Measurements from ENCODE around the gene TMEM14C.

Gene TMEM14C

GRCh38 chr6:10722820-10723566 lies at the start of gene TMEM14C:
TSS of gene TMEM14C (plus strand) at chr6:10723070. CDS start at chr6:10724614, 1,544 bp downstream.
- DNase-seq (ENCODE audit: low read depth in 2 of 2), result peak; percentile 58 to 61

GRCh38 chr6:10676403-10676802 lies 46.5 kb upstream of the TMEM14C start:
- no peak for DNase-seq (ENCODE audit: low read depth in 2 of 2)

DNA sequence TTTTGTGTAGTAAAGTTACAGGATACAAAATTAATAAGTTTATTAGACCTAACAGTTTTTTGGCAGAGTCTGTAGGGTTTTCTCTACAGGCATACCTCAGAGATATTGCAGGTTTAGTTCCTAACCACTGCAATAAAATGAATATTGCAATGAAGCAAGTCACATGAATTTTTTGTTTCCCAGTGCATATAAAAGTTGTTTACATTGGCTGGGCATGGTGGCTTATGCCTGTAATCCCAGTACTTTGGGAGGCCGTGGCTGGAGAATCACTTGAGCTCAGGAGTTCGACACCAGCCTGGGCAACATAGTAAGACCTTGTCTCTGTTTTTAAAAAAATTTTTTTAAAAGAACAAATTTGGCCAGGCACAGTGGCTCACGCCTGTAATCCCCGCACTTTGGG lies 44.4 kb upstream of the TMEM14C start:
- DNase-seq (ENCODE audit: low read depth in 2 of 2), result no peak

- no peak for DNase-seq (ENCODE audit: low read depth in 2 of 2)
These were observed 41.1 kb upstream of the TMEM14C start for GRCh38 chr6:10681795-10682194.

DNA sequence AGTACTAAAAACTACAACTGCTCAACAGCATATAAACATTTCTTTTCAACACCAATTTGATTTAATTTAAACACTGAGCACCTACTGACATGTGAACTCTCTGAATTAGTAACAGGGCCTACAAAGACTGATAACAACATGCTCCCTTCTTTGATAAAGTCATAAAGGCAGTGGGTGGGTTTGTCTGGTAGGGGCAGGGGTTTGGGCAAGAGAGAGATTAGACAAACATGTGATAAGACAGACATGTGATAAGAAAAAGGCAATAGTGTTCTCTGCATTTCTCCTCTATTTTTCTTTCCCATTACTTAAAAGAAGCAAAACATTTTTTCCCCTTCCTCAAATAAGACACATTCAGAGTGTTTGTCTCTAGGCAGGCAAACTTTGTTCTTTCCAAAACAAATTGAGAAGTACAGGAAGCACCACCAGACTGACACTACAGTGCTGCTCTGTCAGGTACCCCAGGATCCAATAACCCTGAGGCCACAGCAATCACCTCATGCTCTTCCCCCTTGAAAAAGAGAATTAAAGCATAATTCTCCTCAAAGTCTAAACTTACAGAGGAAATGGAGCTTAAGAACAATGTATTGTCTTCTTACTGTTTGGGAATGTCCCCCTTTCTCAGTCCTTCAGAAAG lies 40.4 kb upstream of the TMEM14C start:
- DNase-seq (ENCODE audit: low read depth in 2 of 2), result no peak

GRCh38 chr6:10684618-10685017 lies 38.3 kb upstream of the TMEM14C start:
- DNase-seq (ENCODE audit: low read depth in 2 of 2), result no peak

GRCh38 chr6:10685092-10685915 lies 37.6 kb upstream of the TMEM14C start:
- DNase-seq (ENCODE audit: low read depth in 2 of 2), result no peak

GRCh38 chr6:10686901-10687300 lies 36.0 kb upstream of the TMEM14C start:
- no peak for DNase-seq (ENCODE audit: low read depth in 2 of 2)

DNA sequence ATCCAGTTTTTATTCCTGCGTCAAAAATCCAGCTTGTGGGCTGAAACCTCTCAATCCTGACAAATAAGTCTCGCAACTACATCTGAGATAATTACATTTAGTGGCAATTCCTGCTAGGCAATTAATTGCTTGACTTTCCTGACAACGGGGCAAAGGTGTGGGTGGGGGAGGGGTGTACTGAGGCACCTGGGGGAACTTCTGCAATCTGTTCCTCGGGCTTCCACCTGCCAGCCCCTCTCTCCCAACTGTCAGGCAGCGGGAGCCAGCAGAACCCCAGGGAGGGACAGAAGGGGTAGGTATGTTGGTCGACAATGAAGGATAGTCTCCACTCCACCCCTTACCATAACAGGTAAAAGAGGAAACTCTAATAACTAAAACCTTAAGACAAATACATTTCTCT lies 35.3 kb upstream of the TMEM14C start:
- DNase-seq (ENCODE audit: low read depth in 2 of 2), result no peak

DNA sequence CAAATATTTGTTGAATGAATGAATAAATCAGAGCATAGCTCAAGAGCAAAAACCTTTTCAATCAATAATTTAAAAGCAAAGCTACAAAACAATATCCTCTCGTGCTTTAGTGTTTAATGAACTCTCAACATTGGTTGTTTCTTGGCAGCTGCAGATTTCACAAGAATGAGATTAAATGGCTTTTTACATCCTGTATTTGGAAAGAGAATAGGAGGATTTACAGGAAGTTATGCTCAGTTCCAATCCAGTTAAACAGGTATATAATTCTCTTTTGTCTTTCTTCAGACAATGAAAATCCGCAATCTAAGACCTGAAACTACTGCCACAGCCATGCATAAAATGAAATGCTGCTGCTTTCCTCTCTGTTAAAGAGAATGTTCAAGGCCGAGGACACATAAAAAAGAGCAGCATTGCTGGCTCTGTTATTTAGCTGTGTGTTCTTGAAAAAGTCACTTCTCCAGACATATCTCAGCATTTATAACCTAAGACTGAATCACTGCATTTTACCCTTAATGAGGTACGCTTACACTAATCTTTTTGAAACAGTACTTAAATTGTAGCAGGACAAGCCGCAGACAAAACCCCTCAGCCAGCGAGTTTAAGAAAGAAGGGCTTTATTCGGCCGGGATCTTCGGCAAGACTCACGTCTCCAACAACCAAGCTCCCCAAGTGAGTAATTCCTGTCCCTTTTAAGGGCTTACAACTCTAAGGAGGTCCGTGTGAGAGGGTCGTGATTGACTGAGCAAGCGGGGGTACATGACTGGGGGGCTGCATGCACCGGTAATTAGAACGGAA lies 32.0 kb upstream of the TMEM14C start:
- no peak for DNase-seq (ENCODE audit: low read depth in 2 of 2)

DNA sequence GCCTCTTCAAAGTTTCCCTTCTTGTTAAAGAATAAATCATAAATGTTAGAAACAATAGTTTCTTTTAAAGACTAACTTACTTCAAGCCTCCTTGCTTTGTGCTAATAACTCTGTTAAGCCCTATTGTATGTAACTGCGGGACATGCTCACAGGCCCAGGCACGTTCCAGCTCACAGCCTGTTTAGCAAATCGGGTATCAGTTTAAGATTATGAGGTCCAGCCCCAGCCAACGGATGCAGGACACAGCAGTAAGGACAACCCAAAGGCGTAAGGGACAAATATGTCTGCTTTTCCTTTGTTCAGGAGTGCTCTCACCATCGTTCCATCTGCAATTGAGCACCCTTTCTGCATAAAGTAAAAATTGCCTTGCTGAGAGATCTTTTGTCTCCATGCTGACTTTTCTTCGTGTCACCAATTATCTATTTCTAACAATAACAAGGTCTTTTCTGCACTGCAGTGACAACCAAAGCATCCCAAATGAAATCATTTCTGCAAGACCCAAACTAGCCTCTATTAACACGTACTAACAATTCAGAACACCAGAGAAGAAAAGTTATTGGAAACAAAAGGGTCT lies 29.8 kb upstream of the TMEM14C start:
- no peak for DNase-seq (ENCODE audit: low read depth in 2 of 2)

DNA sequence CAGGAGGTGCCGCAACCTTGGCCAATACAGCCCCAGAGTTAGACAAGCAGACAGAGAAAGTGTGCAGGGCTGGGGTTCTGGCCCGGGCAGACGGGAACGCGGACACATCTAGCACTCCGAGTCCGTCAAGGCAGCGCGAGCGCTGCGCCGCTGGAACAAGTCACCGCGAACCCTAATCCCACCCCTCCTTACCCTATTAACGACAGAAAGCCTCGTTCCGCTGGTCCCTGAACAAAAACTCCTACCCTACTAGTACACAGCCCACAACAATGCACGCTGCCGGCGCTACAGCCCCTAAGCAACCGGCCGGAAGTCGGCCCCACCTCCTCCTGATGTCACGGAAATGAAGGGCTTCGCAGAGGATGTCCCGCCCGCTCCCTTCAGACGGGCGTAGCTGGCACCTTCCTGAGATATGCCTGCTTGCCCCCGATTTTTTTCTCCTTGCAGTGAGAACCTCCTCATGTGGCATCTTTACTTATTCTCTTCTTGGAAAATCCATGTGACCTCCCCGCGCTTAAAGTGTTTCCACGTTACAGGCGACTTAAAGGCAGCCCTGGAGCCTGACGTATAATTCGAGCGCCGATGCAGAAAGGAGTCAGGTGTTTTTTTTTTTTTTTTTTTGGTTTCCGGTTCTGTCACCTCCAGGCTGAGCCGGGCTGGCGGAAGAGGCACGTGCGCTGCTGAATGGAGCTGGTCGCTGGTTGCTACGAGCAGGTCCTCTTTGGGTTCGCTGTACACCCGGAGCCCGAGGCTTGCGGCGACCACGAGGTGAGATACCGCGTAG lies 28.4 kb upstream of the TMEM14C start, which contains the start of the genes C6orf52 and PAK1IP1:
C6orf52 (minus strand) TSS at position 315 of the 784 bp plus-strand sequence. CDS start 7,066 bp downstream, outside the sequence.
PAK1IP1 (plus strand) TSS at position 671 of the 784 bp plus-strand sequence; CDS start at position 685, 14 bp downstream.
- peak; percentile 86 to 90 for DNase-seq (ENCODE audit: low read depth in 2 of 2)

- DNase-seq (ENCODE audit: low read depth in 2 of 2), result no peak
These were observed 27.7 kb upstream of the TMEM14C start for GRCh38 chr6:10695086-10695657.

GRCh38 chr6:10696655-10697054 lies 26.2 kb upstream of the TMEM14C start:
- DNase-seq (ENCODE audit: low read depth in 2 of 2), result no peak

- no peak for DNase-seq (ENCODE audit: low read depth in 2 of 2)
These were observed 8.9 kb upstream of the TMEM14C start for GRCh38 chr6:10713962-10714361.

DNA sequence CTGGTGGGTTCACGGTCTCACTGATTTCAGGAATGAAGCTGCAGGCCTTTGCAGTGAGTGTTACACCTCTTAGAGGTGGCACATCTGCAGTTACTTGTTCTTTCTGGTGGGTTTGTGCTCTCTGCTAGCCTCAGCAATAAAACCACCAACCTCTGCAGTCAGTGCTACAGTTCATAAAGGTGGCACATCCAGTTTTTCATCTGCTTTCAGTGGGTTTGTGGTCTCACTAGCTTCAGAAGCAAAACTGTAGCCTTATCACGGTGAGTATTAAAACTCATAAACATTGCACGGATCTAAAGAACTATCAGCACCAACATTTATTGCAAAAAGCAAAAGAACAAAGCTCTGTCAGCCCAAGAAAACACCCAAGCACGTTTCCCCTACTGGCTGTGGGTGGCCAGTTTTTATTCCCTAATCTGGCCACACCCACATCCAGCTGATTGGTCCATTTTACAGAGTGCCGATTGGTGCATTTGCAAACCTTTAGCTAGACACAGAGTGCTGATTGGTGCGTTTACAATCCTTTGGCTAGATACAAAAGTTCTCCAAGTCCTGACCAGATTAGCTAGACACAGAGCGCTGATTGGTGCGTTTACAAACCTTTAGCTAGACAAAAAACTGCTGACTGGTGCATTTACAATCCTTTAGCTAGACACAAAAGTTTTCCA lies 3.4 kb upstream of the TMEM14C start:
- no peak for DNase-seq (ENCODE audit: low read depth in 2 of 2)

- no peak for DNase-seq (ENCODE audit: low read depth in 2 of 2)
These were observed 3.0 kb upstream of the TMEM14C start for GRCh38 chr6:10719964-10720264.

GRCh38 chr6:10720265-10720959 lies 2.5 kb upstream of the TMEM14C start:
- DNase-seq (ENCODE audit: low read depth in 2 of 2), result peak; percentile 18 to 26
